ENCODE results near the gene HES2.
"Not testable (repeated sequence)": the region's sequence is repeated elsewhere in the genome, so short reads cannot be mapped to it uniquely, and the experiment has no call there.

Gene HES2

DNA sequence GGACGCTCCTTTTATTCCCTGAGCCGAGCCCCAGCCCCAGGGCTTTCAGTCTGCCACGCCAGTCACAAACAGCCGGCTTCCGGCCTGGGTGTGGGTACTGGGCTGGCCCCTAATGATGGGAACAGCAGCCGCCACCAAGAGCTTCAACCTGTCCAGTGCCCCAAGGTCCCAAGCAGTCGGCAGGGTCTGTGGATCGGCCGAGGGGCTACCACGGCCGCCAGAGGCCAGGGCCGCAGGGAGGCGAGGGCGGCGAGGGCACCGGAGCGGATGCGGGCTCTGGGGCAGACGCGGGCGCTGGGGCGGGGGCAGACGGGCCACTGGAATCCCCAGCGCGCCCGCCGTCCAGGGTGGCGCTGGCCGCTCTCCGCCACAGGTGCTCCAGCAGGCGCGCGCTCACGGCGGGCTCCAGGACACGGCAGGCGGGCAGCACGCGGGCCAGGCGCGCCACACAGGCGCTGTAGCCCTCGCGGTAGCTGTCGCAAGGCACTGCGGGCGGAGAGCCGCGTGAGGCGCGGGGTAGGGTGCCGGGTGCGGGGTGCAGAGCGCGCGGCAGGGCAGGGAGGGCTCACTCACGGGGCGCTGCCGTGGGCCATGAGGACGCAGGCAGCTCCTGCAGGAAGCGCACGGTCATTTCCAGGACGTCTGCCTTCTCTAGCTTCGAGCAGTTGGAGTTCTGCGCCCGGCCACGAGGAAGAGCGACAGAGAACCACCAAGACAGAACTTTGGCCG, 887 bp downstream of the HES2 start:
- no peak for DNase-seq (ENCODE audit: low read depth)

DNA sequence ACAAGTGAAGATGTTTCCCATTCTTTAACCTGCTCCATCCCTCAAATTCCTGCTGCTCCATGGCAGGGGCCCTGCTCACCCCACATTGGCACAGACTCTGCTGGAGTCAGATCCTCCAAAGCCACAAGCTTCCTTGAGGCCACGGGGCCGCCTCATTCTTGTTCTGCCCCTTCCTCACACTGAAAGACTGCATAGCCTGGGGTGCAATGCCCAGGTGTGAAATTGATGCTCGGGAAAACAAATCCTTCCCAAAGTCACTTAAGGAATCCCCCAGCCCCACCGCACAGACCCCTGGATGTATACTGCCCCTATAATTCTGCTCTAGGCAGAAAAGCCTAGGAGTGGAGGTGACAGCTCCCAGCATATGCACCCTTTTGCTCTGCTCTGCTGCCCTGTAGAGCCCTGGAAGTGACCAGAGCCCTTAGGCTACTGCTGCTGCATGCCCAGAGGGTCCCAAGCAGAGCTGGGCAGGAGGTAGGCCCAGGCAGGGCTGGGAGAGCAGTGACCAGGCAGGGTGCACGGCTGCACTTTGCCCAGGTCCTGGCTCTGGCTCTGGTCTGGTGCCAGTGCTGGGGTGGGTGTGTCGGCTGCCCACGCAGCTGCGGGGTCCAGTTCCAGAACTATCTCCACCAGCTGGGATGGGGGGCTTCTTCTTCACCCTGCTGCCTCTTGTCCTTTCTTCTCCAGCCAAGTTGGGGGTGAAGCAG, 1.6 kb downstream of the HES2 start:
- no peak for DNase-seq (ENCODE audit: low read depth)

DNA sequence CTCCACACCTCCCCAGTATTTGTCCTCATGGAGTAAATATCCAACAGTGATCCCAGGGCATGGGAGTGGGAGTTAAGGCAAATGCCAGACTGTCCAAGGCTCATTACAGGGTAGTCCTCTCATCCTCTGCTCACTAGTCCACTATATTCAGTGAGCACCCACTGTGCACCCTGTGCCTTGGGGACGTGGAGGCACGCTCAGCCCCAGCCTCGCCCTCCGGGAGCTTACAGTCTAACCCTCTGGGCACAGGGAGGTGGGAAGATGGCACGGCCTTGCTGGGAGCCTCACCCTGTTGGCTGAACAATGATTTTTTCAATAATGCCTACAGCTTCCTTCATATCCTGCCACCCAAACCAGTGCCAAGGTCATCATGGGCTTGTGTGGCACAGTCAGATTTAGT, 2.8 kb downstream of the HES2 start:
- no peak for DNase-seq (ENCODE audit: low read depth)

DNA sequence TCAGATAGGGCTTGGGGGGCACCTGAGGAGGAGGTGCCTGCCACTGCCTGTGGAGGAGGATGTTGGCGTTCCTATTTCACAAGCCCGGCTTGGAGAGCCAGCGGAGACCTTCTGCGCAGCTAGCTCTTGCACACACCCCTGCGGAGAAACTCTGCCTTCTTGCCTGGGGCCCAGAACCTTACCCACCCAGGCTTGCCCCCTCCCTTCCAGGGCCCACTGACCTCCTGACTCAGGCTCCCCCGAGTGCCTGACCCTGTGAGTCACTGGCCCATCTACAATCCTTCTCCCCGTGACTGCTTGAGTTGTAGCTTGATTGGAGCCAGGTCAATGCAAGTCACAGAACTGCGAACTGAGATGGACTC, 3.4 kb downstream of the HES2 start:
- no peak for DNase-seq (ENCODE audit: low read depth)

DNA sequence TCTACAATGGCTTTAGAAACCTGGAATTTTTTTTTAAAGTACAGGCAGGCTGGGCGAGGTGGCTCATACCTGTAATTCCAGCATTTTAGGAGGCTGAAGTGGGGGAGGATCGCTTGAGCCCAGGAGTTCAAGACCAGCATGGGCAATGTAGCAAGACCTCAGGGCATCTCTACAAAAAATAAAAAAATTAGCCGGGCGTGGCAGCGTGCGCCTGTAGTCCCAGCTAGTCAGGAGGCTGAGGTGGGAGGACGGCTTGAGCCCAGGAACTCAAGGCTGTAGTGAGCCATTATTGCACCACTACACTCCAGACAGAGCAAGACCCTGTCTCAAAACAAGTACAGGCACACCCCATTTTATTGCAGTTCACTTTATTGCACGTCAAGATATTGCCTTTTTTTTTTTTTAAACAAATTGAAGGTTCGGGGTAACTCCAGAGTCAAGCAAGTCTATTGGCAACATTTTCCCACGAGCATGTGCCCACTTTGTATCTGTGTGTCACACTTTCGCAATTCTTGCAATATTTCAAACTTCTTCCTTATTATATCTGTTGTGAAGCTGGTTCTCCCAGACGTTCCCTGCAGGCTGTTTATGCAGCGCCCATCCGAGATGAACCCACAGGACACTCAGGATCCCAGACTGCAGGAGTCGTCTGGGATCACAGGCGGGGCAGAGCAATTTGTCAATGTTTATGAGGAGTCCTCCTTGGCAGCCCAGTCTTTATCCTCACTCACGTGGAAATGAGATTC, 4.7 kb downstream of the HES2 start:
- no peak for DNase-seq (ENCODE audit: low read depth)

DNA sequence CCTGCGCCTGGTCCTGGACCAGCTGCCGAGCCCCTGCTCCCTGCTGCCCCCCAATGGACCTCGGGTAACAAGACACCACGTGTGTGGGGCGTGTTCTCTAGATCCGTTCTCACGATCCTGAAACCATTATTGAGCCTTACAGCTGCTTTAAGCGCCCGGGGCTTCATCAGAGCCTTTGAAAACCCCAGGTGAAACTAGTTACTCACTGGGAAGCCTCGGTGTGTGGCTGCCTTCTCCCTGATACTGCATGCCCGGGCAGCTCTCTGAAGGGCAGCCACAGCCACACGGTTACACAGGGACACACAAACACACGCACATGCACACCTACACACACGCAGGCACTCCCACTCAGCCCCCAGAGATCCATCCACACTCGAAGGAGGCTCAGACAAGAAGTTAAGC, 5.3 kb downstream of the HES2 start:
- DNase-seq (ENCODE audit: low read depth), result peak; percentile 42

DNA sequence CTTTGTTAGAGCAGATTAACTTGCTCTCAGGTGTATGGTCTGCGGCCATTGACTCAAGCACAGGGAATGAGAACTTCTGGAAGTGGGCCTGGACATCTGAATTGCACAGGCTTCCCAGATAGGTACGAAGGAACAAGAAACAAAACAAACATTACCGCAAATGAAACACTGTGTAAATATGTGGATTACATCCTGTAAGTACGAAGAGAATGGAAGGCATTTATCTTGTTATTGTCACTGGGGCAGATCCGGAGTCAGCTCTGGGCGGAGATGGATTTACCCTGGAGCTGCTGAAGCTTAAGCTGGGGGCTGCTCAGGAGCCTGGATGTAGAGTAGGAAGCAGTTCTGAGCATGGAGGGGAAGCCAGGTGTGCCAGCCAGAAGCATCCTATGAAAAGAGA, 6.8 kb downstream of the HES2 start:
- no peak for DNase-seq (ENCODE audit: low read depth)

DNA sequence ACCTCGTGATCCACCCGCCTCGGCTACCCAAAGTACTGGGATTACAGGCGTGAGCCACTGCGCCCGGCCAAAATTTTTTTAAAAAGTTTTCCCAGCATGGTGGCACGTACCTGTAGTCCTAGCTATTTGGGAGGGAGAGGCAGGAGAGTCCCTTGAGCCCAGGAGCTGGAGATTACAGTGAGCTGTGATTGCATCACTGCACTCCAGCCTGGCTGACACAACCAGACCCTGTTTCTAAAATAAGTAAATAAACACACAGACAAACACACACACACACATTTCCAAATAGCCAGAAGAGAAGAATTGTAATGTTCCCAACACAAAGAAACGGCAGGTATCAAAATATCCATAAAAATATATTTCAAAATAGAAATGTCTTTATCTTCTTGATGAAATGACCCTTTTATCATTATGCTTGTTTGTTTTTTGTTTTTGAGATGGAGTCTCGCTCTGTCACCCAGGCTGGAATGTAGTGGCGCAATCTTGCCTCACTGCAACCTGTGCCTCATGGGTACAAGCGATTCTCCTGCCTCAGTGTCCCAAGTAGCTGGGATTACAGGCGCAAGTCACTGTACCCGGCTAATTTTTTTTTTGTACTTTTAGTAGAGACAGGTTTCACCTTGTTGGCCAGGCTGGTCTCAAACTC, 9.3 kb downstream of the HES2 start:
- DNase-seq (ENCODE audit: low read depth), result no peak

DNA sequence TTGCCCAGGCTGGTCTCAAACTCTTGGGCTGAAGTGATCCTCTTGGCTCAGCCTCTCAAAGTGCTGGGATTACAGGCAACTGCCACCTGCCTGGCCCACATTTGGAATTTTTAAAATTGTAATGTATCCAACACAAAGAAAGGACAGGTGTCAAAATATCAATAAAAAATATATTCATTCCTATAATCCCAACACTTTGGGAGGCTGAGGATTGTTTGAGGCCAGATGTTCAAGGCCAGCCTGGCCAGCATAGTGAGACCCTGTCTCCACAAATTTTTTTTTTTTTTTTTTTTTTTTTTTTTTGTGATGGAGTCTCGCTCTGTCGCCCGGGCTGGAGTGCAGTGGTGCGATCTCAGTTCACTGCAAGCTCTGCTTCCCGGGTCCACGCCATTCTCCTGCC, 10.0 kb downstream of the HES2 start:
- DNase-seq (ENCODE audit: low read depth), result no peak

DNA sequence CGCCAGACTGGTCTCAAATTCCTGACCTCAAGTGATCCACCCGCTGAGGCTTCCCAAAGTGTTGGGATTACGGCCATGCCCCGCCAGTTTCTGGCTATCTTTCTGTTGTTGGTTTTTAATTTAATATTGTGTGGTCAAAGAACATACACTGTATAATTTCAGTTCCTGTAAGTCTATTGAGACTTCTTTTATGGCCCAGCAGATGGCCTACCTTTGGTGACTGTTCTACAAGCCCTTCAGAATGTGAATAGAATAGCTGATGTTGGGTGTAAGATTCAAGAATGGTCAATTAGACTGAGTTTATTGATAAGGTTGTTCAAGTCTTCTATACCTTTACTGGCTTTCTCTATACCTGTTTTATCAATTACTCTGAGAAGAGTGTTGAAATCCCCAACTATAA, 10.7 kb downstream of the HES2 start:
- no peak for DNase-seq (ENCODE audit: low read depth)

DNA sequence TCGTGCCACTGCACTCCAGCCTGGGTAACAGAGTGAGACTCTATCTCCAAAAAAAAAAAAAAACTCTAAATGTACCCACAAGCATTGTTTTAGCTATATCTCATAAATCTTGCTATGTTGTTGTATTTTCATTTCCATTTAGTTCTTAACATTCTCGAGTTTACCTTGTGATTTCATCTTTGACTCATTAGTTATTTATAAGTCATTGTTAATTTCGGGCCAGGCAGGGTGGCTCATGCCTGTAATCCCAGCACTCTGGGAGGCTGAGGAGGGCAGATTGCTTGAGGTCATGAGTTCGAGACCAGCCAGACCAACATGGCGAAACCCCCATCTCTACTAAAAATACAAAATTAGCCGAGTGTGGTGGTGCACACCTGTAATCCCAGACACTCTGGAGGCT, 11.7 kb downstream of the HES2 start:
- DNase-seq (ENCODE audit: low read depth), result no peak

DNA sequence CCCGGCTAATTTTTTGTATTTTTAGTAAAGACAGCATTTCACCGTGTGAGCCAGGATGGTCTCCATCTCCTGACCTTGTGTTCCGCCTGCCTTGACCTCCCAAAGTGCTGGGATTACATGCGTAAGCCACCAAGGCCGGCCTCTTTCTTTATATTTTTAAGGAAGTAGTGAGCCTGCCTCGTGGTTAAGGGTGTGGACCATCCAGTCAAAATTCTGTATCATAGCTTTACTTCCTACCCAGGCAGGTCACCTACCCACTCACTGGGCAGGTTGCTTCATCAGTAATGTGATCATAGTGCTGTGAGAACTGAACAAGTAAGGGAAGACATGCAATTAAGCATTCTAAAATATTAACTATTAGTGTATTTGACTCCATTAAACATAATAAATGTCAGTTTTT, 18.0 kb downstream of the HES2 start:
- DNase-seq (ENCODE audit: low read depth), result no peak

DNA sequence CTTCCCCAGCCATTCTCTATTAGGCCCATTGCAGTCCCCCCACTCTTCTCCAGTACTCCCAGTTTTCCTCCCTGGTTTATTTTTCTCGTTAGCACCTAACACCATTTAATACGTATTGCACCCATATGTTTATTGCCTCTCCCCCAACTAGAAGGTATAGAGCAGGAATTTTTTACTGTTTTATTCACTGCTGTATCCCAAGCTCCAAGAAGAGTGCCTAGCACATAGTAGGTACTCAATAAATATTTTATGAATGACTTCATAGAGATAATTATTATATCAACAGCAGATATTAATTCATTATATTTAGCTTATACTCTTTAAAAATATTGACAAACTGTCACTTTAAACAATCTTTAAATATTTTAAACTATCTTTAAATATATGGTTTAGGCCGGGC, 20.4 kb downstream of the HES2 start:
- no peak for DNase-seq (ENCODE audit: low read depth)

DNA sequence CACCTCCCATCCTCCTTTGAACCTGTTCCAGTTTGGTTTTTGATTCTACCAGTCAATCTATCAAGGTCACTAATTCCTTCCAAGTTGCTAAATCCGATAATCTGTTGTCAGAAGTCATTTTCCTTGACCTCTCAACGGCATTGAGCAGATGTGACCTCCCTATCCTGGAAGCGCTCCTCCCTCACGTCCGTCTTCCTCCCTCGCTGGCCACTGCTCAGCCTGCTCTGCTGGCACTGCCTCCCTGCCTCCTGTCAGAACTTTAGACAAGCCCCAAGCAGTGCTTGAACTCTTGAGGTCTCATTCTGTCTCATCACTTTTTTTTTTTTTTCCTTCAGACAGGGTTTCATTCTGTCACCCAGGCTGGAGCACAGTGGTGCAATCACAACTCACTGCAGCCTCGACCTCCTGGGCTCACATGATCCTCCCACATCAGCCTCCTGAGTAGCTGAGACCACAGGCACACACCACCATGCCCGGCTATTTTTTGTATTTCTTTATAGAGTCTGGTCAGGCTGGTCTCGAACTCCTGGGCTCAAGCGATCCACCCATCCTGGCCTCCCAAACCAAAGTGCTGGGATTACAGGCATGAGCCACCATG, 21.8 kb downstream of the HES2 start:
- DNase-seq (ENCODE audit: low read depth), result no peak

DNA sequence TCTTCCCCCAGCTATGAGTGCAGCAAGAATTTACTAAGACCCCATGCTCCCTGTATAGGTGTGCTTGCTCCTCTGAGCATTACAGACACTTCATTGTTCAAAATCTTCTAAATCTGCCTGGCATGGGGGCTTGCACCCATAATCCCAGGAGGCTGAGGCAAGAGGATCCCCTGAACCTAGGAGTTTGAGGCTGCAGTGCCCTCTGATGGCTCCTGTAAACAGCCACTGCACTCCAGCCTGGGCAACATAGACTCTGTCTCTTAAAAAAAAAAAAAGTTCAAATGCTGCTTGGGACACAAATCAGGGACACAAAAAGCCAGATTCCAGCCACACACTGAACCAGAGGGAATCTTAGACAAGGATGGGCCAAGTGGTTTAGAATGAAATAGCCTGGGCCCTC, 22.7 kb downstream of the HES2 start:
- no peak for DNase-seq (ENCODE audit: low read depth)

DNA sequence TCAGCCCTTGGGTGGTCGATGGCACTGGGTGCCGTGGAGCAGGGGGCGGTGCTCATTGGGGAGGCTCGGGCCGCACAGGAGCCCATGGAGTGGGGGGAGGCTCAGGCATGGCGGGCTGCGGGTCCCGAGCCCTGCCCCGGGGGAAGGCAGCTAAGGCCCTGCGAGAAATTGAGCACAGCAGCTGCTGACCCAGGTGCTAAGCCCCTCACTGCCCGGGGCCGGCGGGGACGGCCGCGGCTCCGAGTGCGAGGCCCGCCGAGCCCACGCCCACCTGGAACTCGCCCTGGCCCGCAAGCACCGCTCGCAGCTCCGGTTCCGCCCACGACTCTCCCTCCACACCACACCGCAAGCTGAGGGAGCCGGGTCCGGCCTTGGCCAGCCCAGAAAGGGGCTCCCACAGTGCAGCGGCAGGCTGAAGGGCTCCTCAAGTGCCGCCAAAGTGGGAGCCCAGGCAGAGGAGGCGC, 23.9 kb downstream of the HES2 start:
- not testable (repeated sequence) for DNase-seq (ENCODE audit: low read depth)

DNA sequence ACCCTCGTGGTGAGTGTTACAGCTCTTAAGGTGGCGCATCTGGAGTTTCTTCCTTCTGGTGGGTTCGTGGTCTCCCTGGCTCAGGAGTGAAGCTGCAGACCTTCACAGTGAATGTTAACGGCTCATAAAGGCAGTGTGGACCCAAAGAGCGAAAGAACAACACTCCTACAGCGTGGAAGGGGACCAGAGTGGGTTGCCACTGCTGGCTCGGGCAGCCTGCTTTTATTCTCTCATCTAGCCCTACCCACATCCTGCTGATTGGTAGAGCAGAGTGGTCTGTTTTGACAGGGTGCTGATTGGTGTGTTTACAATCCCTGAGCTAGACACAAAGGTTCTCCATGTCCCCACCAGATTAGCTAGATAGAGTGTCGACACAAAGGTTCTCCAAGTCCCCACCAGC, 24.6 kb downstream of the HES2 start:
- not testable (repeated sequence) for DNase-seq (ENCODE audit: low read depth)

DNA sequence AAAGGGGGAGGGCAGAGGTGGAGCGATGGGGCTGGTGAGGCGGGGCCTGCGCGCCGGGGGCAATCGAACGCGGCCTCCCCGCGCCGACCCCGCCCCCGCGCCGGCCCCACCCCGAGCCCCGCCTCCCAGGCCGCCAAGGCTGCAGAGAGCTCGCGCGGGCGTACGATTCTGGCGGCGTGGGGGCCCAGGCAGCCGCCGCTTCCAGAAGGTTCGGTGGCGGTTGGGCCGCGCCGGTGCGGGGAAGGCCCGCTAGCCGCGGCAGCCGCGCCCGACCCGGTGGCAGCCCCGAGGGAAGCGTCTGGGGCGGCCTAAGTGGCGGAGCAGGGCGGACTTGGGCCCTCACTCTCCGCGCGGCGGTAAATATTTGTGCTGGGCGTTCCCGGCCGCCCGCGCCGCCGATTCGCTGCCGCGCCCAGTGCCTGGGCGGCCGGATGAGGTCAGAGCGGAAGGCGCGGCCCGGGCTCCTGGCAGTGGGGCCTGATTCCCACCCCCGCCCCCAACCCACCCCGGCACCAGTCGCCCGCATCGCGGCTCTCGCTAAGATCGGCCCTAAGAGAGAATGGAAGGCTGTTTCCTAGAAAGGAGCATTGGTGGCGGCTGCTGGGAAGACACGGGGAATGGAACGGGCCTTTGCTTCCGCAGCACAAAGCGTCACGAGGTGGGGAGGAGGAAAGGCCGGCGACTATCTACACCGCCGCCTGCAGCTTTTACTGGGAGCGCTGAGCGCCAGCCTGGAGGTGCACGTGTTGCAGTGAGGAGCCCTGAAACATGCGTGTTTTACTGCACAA, 26.1 kb downstream of the HES2 start, which contains the start of gene ACOT7:
ACOT7 (minus strand) TSS at position 368 of the 788 bp plus-strand sequence. CDS start 368 bp downstream, outside the sequence.
- DNase-seq (ENCODE audit: low read depth), result peak; percentile 85

DNA sequence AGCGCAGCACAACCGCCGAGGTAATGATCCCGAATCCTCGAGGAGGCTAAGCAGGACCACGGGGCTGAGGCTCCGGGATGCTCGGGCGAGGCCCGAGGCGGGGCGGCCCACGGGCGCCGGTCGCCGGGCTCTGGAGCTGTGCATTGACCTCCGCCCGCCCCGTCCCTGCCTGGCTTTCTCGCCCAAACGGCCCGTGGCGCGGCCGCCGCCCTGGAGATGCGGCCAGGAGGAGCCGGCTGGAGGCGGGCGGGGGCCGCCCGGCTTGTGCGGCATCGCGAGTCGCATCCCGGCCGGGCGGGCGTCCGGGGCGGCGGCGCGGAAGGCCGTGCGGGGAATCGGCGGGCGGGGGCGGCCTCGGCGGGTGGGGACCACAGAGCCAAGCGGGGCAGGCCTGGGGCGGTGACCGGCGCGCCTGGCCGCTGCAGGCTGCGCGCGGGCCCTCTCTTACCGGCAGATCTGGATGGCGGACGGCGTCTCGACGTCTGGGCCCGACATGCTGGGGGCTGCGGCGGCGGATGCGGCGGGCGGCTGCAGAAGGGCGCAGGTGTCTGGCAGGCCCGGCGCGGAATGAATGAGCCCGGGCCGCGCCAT, 26.8 kb downstream of the HES2 start:
- no peak for DNase-seq (ENCODE audit: low read depth)

DNA sequence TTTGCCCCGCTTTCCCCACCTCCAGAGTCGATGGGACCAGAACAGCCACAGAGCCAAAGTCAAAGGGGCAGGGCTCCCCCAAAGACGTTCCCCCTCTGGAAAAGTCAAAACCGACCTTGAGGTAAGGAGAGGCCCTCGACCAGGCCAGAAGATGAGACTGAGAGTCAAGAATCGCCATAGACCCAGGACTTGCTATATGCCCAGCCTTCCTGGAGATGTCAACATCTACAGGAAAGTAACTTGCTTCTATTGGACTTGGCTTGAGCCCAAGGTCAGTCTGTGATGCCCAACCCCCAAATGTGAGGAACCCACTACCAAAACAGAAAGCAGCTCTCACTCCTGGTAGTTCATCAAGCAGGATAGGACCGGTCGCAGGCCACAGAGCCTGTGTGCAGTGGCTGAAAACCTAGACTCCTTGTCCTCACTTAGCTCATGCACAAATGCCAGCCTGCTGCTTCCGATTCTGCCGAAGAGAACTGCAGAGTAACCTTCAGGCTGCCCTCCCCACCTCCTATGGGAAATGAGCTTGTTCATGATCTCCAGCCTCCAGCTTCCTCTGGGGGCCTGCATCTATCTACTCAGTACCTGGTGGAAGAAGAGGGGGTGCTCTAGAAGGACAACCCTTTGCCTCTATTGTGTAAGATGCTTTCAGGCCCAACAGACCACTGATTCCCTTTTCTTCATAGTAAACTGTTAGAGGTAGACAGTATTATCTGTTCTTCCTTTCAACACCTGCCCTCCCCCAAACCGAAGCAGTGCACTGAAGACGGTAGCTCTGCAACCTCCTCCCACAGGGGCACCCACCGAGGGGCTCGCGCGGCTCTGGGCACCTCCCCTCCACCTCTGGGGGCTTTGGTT, 27.5 kb downstream of the HES2 start:
- DNase-seq (ENCODE audit: low read depth), result no peak
